GF-D8 (cell line): Measurements from ENCODE around the gene VBP1.
"Not testable (repeated sequence)": the region's sequence is repeated elsewhere in the genome, so short reads cannot be mapped to it uniquely, and the experiment has no call there.

Experiments used
- DNase-seq: peaks from one replicate; lab custom pipeline; 2025; lab: John Stamatoyannopoulos, UW

VBP1 gene

GRCh38 chrX:155263854-155264628 lies 47.8 kb downstream of the VBP1 start, which contains the start of gene RAB39B:
Gene RAB39B, minus strand, starts transcription at chrX:155264491. Its CDS starts 203 bp downstream, at chrX:155264288.
- no peak for DNase-seq

DNA sequence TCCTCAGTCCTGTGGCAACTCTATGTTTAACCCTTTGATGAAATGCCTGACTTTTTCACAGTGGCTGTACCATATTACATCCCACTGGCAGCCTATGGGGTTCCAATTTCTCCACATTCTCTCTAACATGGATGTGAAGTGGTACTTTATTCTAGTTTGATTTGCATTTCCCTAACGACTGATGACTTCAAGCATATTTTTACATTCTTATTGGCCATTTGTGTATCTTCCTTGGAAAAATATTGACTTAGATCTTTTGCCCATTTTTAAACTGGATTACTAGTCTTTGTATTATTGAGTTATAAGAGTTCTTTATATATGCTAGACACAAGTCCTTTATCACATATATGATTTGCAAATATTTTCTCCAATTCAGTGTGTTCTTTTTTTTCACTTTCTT lies 50.2 kb downstream of the VBP1 start:
- DNase-seq = no peak

DNA sequence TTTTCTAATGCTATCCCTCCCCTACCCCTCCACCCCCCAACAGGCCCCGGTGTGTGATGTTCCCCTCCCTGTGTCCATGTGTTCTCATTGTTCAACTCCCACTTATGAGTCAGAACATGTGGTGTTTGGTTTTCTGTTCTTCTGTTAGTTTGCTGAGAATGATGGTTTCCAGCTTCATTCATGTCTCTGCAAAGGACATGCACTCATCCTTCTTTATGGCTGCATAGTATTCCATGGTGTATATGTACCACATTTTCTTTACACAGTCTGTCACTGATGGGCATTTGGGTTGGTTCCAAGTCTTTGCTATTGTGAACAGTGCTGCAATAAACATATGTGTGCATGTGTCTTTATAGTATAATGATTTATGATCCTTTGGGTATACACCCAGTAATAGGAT lies 51.7 kb downstream of the VBP1 start:
- not testable (repeated sequence) for DNase-seq

- no peak for DNase-seq
These were observed 54.7 kb downstream of the VBP1 start for GRCh38 chrX:155270969-155271368.

GRCh38 chrX:155279873-155280272 lies 63.6 kb downstream of the VBP1 start:
- DNase-seq = no peak
